IPS-15b (cell line): ENCODE measurements around the gene TBX1.

ENCODE experiments used
- H3K27me3 ChIP-seq: one replicate; pipeline ENCODE4 v1.6.1; 2013; ENCODE audit warnings: low read length; ENCODE audit not compliant: control insufficient read depth, insufficient read depth
- H3K36me3 ChIP-seq: one replicate; pipeline ENCODE4 v1.6.1; 2013; ENCODE audit warnings: low read length; ENCODE audit not compliant: control insufficient read depth, insufficient read depth
- H3K4me1 ChIP-seq: one replicate; pipeline ENCODE4 v1.6.1; 2013; ENCODE audit warnings: mild to moderate bottlenecking, low read length; ENCODE audit not compliant: control insufficient read depth, insufficient read depth
- H3K4me3 ChIP-seq: one replicate; pipeline ENCODE4 v1.5.1; 2013; ENCODE audit warnings: low read depth, low read length
- H3K9ac ChIP-seq: one replicate; pipeline ENCODE4 v1.6.1; 2013; ENCODE audit warnings: low read depth, mild to moderate bottlenecking, low read length
- H3K9me3 ChIP-seq: one replicate; pipeline ENCODE4 v1.6.1; 2013; ENCODE audit warnings: mild to moderate bottlenecking, low read length; ENCODE audit not compliant: control insufficient read depth, insufficient read depth

TBX1 gene

GRCh38 chr22:19815823-19816290 lies 55.3 kb downstream of the TBX1 start:
- no peak overlapping the region for H3K9ac ChIP-seq
- no peaks in the 10 kb centered on the region for H3K27me3 ChIP-seq
- H3K4me1 ChIP-seq = no peaks in the 10 kb centered on the region
- no peaks in the 10 kb centered on the region for H3K36me3 ChIP-seq
- no peak overlapping the region for H3K4me3 ChIP-seq
- no peaks in the 10 kb centered on the region for H3K9me3 ChIP-seq

GRCh38 chr22:19816372-19817119 lies 56.0 kb downstream of the TBX1 start:
- H3K9ac ChIP-seq = no peak overlapping the region
- no peaks in the 10 kb centered on the region for H3K4me1 ChIP-seq
- H3K9me3 ChIP-seq = no peaks in the 10 kb centered on the region
- no peaks in the 10 kb centered on the region for H3K27me3 ChIP-seq
- H3K36me3 ChIP-seq = no peaks in the 10 kb centered on the region
- H3K4me3 ChIP-seq = no peak overlapping the region
